Spleen (tissue), 11 donors: ENCODE data around the gene SLC30A5. TPM values are rescaled to one million over a fixed set of nuclear protein-coding genes. Genes with fewer than 3 reads are reported as not detected.
"Not testable (repeated sequence)": the region's sequence is repeated elsewhere in the genome, so short reads cannot be mapped to it uniquely, and the experiment has no call there.

Source experiments
- DNase-seq: peaks from one replicate; pipeline ENCODE4 v3.0.0-alpha.2; 2020
- H3K27ac ChIP-seq, 8 donors: fragments of 200-600 bp; sonication (generic) in 7 of 8; 1 replicate in 4 of 8; 2 replicates in 4 of 8; pipeline versions ENCODE4 v1.5.0 to v1.8.0; 2016 to 2021; ENCODE audit warnings: inconsistent platforms in 4 of 8, mild to moderate bottlenecking in 4 of 8, moderate library complexity in 1 of 8
- H3K27me3 ChIP-seq, 7 donors: fragments of 200-600 bp; sonication (generic) in 6 of 7; replicated peaks in 1 of 7; 1 replicate in 4 of 7; 2 replicates in 3 of 7; pipeline versions ENCODE4 v1.5.0 to v1.8.0; 2016 to 2021; ENCODE audit warnings: inconsistent platforms in 3 of 7, mild to moderate bottlenecking in 1 of 7
- H3K36me3 ChIP-seq, 6 donors: fragments of 200-600 bp; sonication (generic) in 5 of 6; 1 replicate in 4 of 6; 2 replicates in 2 of 6; pipeline versions ENCODE4 v1.5.0 to v1.8.0; 2016 to 2021; ENCODE audit warnings: inconsistent platforms in 2 of 6
- H3K4me1 ChIP-seq, 6 donors: fragments of 200-600 bp; sonication (generic) in 5 of 6; 1 replicate in 3 of 6; 2 replicates in 3 of 6; pipeline versions ENCODE4 v1.5.0 to v1.8.0; 2016 to 2021; ENCODE audit warnings: inconsistent platforms in 3 of 6
- H3K4me3 ChIP-seq, 8 donors: fragments of 200-600 bp; sonication (generic) in 7 of 8; 1 replicate in 4 of 8; 2 replicates in 4 of 8; pipeline versions ENCODE4 v1.5.0 to v1.8.0; 2016 to 2021; ENCODE audit warnings: inconsistent platforms in 4 of 8, mild to moderate bottlenecking in 4 of 8, moderate library complexity in 2 of 8
- H3K9me3 ChIP-seq, 8 donors: fragments of 200-600 bp; sonication (generic) in 7 of 8; 1 replicate in 4 of 8; 2 replicates in 4 of 8; pipeline versions ENCODE4 v1.5.0 to v1.8.0; 2016 to 2021; ENCODE audit warnings: inconsistent platforms in 4 of 8
- POLR2A ChIP-seq, 3 donors: fragments of 450-650 bp; IDR thresholded peaks; one replicate each; pipeline ENCODE4 v1.5.1; 2017; ENCODE audit warnings: antibody characterized with exemption in 3 of 3, mild to moderate bottlenecking in 1 of 3
- POLR2AphosphoS5 ChIP-seq, 3 donors: sonication (generic); formaldehyde crosslinking; IDR thresholded peaks; one replicate each; pipeline ENCODE4 v1.5.1; 2017; ENCODE audit warnings: antibody characterized with exemption in 3 of 3
- WGBS, 5 donors: extraction: QIAGEN DNeasy Blood & Tissue Kit in 3 of 5; methylation state at CpG; one replicate each; pipeline versions ENCODE4 v1.1.5 to v1.1.7; 2013 to 2018; 5-methylcytosine and 5-hydroxymethylcytosine counted together
- intact Hi-C: fragments of 100-400 bp; cut with DNase I; formaldehyde crosslinking; loops from one replicate; pipeline ENCODE4 v1.15.0; 2023; ENCODE audit warnings: low total_unique reads
- polyA plus RNA-seq, 3 donors: library from polyadenylated mRNA; stranded (reverse); fragments of 200-250 nt; gene quantifications; one replicate each; pipeline ENCODE4 v1.2.1, GENCODE V29; 2013
- total RNA-seq, 7 donors: library from RNA; depleted of rRNA in 3 of 7; stranded (reverse); fragments of >200 nt in 3 of 7; fragmentation: NEBNext Ultra II Directional in 4 of 7; extraction: Animal tissue kit (Norgen Biotek cat#: 25700) in 4 of 7; gene quantifications; one replicate each; pipeline versions ENCODE4 v1.1.0 to v1.2.1, GENCODE V29; 2016 to 2021
- TF ChIP-seq, protein P1 (sequence below), 11 experiments: fragments of 200-600 bp in 7 of 11; fragments of 450-650 bp in 4 of 11; sonication (generic) in 4 of 11; IDR thresholded peaks in 8 of 11; conservative IDR thresholded peaks in 3 of 11; 1 replicate in 7 of 11; 2 replicates in 4 of 11; pipeline versions ENCODE4 v1.4.0 to v1.8.0; 2016 to 2021; ENCODE audit warnings: antibody characterized with exemption in 11 of 11, inconsistent platforms in 4 of 11, mild to moderate bottlenecking in 1 of 11
- donor health status: healthy with polysubstance abuse.
- donor health status: DM: no; HTN: no; CAD: no; lungs with moderate emphysema.
- donor health status: DM: no; HTN: no; CAD: no.
- donor health status: Bipolar disorder and iron deficiency.
- donor health status: healthy.
- donor health status: DM: no; HTN: no; CAD: no.
- donor health status: DM: yes; HTN: yes; CAD: no.

SLC30A5 gene
- total and polyA plus RNA-seq, 10 donors, result 24.3 to 53.4 (median 32.4) TPM

DNA sequence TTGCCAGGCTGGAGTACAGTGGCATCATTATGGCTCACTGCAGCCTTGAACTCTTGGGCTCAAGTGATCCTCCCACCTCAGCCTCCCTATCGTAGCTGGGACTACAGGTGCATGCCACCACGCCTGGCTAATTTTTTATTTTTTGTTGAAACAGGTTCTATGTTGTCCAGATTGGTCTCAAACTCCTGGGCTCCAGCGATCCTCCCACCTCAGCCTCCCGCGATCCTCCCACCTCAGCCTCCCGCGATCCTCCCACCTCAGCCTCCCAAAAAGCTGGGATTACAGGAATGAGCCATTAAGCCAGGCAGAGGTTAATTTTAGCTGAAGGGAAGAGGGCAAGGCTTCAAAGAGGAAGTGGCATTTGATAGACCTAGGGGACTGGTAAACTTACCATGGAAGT lies 40.3 kb downstream of the SLC30A5 start:
- TF ChIP-seq POLR2AphosphoS5 (IDR thresholded peaks at IDR 0.05), result no peak
- TF ChIP-seq POLR2A (IDR thresholded peaks at IDR 0.05), result no peak
- TF ChIP-seq, protein P1, sequence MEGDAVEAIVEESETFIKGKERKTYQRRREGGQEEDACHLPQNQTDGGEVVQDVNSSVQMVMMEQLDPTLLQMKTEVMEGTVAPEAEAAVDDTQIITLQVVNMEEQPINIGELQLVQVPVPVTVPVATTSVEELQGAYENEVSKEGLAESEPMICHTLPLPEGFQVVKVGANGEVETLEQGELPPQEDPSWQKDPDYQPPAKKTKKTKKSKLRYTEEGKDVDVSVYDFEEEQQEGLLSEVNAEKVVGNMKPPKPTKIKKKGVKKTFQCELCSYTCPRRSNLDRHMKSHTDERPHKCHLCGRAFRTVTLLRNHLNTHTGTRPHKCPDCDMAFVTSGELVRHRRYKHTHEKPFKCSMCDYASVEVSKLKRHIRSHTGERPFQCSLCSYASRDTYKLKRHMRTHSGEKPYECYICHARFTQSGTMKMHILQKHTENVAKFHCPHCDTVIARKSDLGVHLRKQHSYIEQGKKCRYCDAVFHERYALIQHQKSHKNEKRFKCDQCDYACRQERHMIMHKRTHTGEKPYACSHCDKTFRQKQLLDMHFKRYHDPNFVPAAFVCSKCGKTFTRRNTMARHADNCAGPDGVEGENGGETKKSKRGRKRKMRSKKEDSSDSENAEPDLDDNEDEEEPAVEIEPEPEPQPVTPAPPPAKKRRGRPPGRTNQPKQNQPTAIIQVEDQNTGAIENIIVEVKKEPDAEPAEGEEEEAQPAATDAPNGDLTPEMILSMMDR (IDR thresholded peaks at IDR 0.05 in 8 of 11, conservative IDR thresholded peaks at IDR 0.05 in 3 of 11), result no peak
- intact Hi-C loops, result no loop called here
- Histone ChIP-seq H3K36me3 (peaks cover 0 to 52% (median 14%) of the 10 kb centered on the region in 6 donors), H3K9me3 (no peaks in the 10 kb centered on the region), H3K4me1 (no peaks in the 10 kb centered on the region), H3K4me3 (no peak overlapping the region), H3K27ac (no peak overlapping the region), H3K27me3 (no peaks in the 10 kb centered on the region)
- no peak for DNase-seq
- 68 to 90% (median 71%) methylated on average over 7 of the region's 7 CpGs for whole genome bisulfite sequencing, 5 donors

DNA sequence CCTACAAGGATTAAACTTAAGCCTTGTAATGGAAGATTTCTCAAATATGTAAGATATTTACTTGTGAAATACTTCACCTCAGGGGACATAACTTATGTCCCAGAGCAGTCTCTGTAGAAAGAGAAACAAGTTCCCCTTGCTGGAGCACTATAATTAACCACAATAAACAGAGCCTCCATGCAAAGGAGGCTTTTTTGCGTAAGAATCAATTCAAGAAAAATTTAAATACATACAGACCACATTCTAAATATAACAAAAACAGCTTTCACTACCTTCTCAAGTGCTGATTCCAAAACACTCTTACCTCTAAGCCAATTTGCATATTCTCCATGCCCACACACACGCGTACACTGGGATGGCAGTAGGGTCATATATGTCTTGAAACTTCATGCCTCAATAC lies 42.5 kb downstream of the SLC30A5 start:
- Histone ChIP-seq H3K4me3 (no peak overlapping the region), H3K27me3 (no peaks in the 10 kb centered on the region), H3K9me3 (peaks cover 0 to 10% (median 7%) of the 10 kb centered on the region in 8 donors), H3K27ac (peak overlapping the region in 1 of 8 donors; percentile 22), H3K36me3 (peaks cover 0 to 32% (median 3%) of the 10 kb centered on the region in 6 donors), H3K4me1 (no peaks in the 10 kb centered on the region)
- intact Hi-C loops, result no loop called here
- no peak for DNase-seq
- WGBS, 5 donors, result 71 to 83% (median 75%) methylated on average over 3 of the region's 3 CpGs
- TF ChIP-seq POLR2AphosphoS5 (IDR thresholded peaks at IDR 0.05) (no peak), POLR2A (IDR thresholded peaks at IDR 0.05) (no peak)
- TF ChIP-seq, protein P1 (IDR thresholded peaks at IDR 0.05 in 8 of 11, conservative IDR thresholded peaks at IDR 0.05 in 3 of 11), result no peak

DNA sequence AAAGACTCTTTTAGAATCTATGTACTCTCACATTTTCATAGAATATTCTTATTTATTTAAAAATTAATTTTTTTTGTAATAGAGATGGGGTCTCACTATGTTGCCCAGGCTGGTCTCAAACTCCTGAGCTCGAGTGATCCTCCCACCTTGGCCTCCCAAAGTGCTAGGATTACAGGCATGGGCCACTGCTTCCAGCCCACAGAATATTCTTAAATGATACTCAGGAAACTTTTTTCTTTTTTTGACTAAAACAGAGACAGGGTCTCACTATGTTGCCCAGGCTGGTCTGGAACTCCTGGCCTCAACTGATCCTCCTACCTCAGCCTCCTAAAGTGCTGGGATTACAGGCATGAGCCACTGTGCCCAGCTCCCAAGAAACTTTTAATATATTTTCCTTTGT lies 43.4 kb downstream of the SLC30A5 start:
- H3K4me1 ChIP-seq, DNase-seq, H3K27me3 ChIP-seq, intact Hi-C loops, H3K27ac ChIP-seq, H3K4me3 ChIP-seq: not testable (repeated sequence)
- peaks cover 0 to 23% (median under 1%) of the 10 kb centered on the region in 6 donors for H3K36me3 ChIP-seq
- WGBS, 5 donors, result 91 to 100% (median 95%) methylated on average over 1 of the region's 1 CpG
- H3K9me3 ChIP-seq, result peaks cover 0 to 12% (median 9%) of the 10 kb centered on the region in 8 donors

DNA sequence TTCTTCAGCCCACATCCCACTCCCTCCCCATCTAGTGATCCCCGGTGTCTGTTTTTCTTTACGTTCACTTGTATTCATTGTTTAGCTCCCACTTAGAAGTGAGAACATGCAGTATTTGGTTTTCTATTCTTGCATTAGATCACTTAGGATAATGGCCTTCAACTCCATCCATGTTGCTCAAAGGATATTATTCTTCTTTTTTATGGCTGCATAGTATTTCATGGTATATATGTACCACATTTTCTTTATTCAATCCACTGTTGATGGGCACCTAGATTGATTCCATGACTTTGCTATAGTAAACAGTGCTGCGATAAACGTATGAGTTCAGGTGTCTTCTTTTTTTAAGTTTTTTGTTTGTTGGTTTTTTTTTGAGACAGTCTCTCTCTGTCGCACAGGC lies 44.0 kb downstream of the SLC30A5 start:
- intact Hi-C loops, result no loop called here

More for the DNA sequence above, 44.0 kb downstream of the SLC30A5 start:
- peaks cover 0 to 17% (median 0%) of the 10 kb centered on the region in 6 donors for H3K36me3 ChIP-seq
- TF ChIP-seq POLR2AphosphoS5 (IDR thresholded peaks at IDR 0.05) (no peak), POLR2A (IDR thresholded peaks at IDR 0.05) (no peak)
- TF ChIP-seq, protein P1 (IDR thresholded peaks at IDR 0.05 in 8 of 11, conservative IDR thresholded peaks at IDR 0.05 in 3 of 11), result no peak
- no peak overlapping the region for H3K27ac ChIP-seq
- H3K4me3 ChIP-seq, result no peak overlapping the region
- no peaks in the 10 kb centered on the region for H3K27me3 ChIP-seq
- H3K9me3 ChIP-seq, result peaks cover 0 to 12% (median 9%) of the 10 kb centered on the region in 8 donors
- 95 to 99% (median 96%) methylated on average over 5 of the region's 5 CpGs for WGBS, 5 donors
- DNase-seq, result no peak
- H3K4me1 ChIP-seq, result no peaks in the 10 kb centered on the region
